Lower lobe of right lung (tissue), 2 donors: ENCODE results near the gene FCRL3. TPM values are rescaled to one million over a fixed set of nuclear protein-coding genes. Genes with fewer than 3 reads are reported as not detected.

Source experiments
- ATAC-seq, 2 donors: fragments of 200-7000 bp; cut with Tn5 transposase; one replicate each; pipeline ENCODE4 v1.9.1; 2020 to 2022; ENCODE audit warnings: mild to moderate bottlenecking in 2 of 2, moderate library complexity in 2 of 2
- DNase-seq: peaks from one replicate; pipeline ENCODE4 v3.0.0-alpha.2; 2020
- H3K27ac ChIP-seq: fragments of 200-600 bp; one replicate; pipeline ENCODE4 v1.8.0; 2022
- H3K27me3 ChIP-seq: fragments of 200-600 bp; one replicate; pipeline ENCODE4 v1.8.0; 2022; ENCODE audit warnings: low read depth
- H3K36me3 ChIP-seq: fragments of 200-600 bp; one replicate; pipeline ENCODE4 v1.8.0; 2022; ENCODE audit warnings: mild to moderate bottlenecking
- H3K4me1 ChIP-seq: fragments of 200-600 bp; one replicate; pipeline ENCODE4 v1.8.0; 2022
- H3K4me3 ChIP-seq: fragments of 200-600 bp; one replicate; pipeline ENCODE4 v1.8.0; 2022; ENCODE audit warnings: mild to moderate bottlenecking
- H3K9me3 ChIP-seq: fragments of 200-600 bp; one replicate; pipeline ENCODE4 v1.8.0; 2022
- intact Hi-C: fragments of 100-400 bp; cut with DNase I; formaldehyde crosslinking; loops from one replicate; pipeline ENCODE4 v1.11.0; 2022
- total RNA-seq: library from RNA; stranded (reverse); fragmentation: NEBNext Ultra II Directional; extraction: Animal tissue kit (Norgen Biotek cat#: 25700); gene quantifications from one replicate; pipeline ENCODE4 v1.2.1, GENCODE V29; 2021
- TF ChIP-seq, protein P1 (sequence below): fragments of 200-600 bp; IDR thresholded peaks from one replicate; pipeline ENCODE4 v1.8.0; 2022; ENCODE audit warnings: antibody characterized with exemption, mild to moderate bottlenecking
- donor health status: DM: no; HTN: yes; CAD: no; lungs with severe emphysema.

The FCRL3 gene
- total RNA-seq, 1 donor from 2014 or later: 1.2 TPM

DNA sequence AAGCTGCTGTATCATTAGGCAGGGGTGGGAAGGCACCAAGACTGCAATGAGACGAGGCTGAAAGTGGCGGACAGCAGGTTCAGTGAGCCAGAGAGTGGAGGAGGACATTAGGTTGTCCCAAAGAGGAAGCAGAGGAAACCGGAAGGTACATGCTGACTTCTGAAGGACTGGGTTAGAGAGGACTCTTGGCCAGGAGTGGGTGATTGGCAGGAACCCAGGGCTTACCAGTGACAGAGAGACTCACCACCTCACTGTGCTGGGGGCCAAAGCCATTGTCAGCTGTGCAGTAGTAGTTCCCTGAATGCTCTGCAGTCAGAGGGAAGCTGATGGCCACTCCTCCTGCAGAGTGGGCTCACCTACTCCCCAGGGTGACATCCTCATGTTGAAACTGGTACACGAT is 60.8 kb downstream of the FCRL3 start:
- no peak overlapping the region for H3K4me3 ChIP-seq
- no peaks in the 10 kb centered on the region for H3K36me3 ChIP-seq
- no peaks in the 10 kb centered on the region for H3K4me1 ChIP-seq
- DNase-seq (no peak), ATAC-seq (peak; percentile 7 to 32)
- intact Hi-C loops: no loop called here
- H3K9me3 ChIP-seq: no peaks in the 10 kb centered on the region
- TF ChIP-seq, protein P1, sequence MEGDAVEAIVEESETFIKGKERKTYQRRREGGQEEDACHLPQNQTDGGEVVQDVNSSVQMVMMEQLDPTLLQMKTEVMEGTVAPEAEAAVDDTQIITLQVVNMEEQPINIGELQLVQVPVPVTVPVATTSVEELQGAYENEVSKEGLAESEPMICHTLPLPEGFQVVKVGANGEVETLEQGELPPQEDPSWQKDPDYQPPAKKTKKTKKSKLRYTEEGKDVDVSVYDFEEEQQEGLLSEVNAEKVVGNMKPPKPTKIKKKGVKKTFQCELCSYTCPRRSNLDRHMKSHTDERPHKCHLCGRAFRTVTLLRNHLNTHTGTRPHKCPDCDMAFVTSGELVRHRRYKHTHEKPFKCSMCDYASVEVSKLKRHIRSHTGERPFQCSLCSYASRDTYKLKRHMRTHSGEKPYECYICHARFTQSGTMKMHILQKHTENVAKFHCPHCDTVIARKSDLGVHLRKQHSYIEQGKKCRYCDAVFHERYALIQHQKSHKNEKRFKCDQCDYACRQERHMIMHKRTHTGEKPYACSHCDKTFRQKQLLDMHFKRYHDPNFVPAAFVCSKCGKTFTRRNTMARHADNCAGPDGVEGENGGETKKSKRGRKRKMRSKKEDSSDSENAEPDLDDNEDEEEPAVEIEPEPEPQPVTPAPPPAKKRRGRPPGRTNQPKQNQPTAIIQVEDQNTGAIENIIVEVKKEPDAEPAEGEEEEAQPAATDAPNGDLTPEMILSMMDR: no peak
- no peaks in the 10 kb centered on the region for H3K27me3 ChIP-seq
- no peak overlapping the region for H3K27ac ChIP-seq

DNA sequence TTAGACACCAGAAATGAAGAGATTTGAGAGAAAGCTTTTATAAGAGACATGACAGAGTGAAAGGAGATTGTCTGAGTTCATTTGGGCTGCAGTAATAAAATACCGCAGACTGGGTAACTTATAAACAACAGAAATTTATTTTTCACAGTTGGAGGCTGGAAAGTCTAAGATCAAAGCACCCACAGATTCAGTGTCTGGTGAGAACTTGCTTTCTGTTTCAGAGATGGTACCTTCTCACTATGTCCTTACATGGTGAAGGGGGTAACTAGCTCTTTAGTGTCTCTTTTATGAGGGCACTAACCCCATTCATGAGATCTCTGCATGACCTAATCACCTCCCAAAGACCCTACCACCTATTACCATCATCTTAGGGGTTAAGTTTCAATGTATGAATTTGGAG is 71.8 kb downstream of the FCRL3 start:
- DNase-seq (no peak), ATAC-seq (no peak)
- Histone ChIP-seq H3K27ac (no peak overlapping the region), H3K4me1 (no peaks in the 10 kb centered on the region), H3K36me3 (no peaks in the 10 kb centered on the region), H3K4me3 (no peak overlapping the region), H3K27me3 (peaks cover under 1% of the 10 kb centered on the region), H3K9me3 (no peaks in the 10 kb centered on the region)
- TF ChIP-seq, protein P1: no peak
- intact Hi-C loops: no loop called here

Other genes starting within 250 kb of the FCRL3 start
- gene FCRL5, start 148.3 kb downstream of the FCRL3 start, total RNA-seq: 1.2 TPM
- gene FCRL4, start 102.7 kb downstream of the FCRL3 start, total RNA-seq: not detected
- 1.3 TPM for gene FCRL2, start 76.4 kb upstream of the FCRL3 start, total RNA-seq
- 4.2 TPM for gene FCRL1, start 119.4 kb upstream of the FCRL3 start, total RNA-seq
- 6.8 TPM for gene CD5L, start 141.0 kb upstream of the FCRL3 start, total RNA-seq